ENCODE results near the gene RARA.
A peak's percentile ranks its signal among the peaks of the same experiment; 100 is the strongest.

RARA gene

DNA sequence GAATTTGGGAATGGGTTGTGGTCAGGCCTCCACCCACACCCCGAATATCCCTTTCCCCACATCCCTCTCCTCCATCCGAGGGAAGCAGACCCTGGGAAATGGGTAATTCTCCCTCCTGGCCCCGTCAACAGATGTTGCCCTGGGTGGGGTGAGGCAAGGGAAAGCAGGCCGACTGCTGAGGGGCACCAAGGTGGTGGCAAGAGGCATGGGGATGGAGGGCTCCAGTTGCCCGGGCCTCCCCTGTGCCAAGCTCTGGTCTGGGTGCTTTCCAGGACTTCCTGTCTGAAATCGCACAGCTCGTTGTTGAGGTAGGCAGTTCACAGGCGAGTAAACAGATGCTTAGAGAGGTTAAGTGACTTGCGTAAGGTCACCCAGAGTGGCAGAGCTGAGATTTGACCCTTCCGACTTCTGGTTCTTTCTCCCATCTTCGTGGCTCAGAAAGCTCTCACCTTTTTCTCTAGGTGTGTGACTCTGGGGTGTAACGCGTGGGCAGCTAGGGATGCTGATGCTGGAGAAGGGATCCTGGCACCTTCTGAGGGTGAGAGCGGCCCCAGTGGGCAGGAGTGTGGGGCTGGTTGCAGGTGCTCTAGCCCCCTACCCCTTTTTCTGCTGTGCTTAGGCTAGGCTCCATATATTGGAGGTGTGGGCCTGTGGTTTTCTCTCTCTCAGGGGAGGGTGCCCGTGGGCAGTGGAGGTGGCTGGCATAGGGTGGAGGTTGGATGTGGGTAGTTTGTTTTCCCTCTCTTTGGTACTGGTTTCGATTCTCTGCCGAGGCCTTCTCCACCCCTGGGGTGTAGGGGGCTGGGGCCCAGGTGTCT, 17.2 kb downstream of the RARA start:
- 69% methylated on average over 15 of the region's 17 CpGs for WGBS

DNA sequence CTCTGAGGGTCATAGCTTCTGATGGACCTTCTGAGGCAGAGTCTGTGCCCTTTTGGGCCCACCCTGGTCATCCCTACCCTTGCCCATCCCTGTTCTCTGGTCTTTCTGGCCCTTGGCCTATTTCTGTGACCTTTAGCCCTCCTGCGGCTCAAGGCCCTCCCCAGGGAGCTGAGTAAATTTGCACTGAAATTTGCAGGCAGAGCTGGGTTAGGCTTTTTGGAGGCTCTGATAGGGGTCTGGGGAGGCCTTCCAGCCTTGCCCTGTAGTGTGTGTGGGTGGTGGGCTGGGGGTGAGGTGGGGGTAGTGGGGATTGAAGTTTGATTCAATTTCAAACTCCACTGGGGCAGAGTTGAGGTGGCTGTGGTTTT, 17.8 kb downstream of the RARA start:
- 39% methylated on average over 1 of the region's 1 CpG for WGBS
- Histone ChIP-seq H2BK120ac (ENCODE audit: low read depth, low read length) (no peak overlapping the region), H2BK12ac (ENCODE audit: low read length in 2 of 2) (no peak overlapping the region), H3K9ac (ENCODE audit: low read length) (peak overlapping the region; percentile 53), H3K18ac (ENCODE audit: low read depth in 1 of 2, low read length in 2 of 2) (no peak overlapping the region), H3K4me1 (ENCODE audit: control insufficient read depth, insufficient read depth, low read depth, low read length) (peaks cover 66% of the 10 kb centered on the region), H4K91ac (ENCODE audit: low read length) (no peak overlapping the region), H3K4me2 (ENCODE audit: low read length, poor library complexity, severe bottlenecking) (no peak overlapping the region), H3K79me1 (replicated peaks; ENCODE audit: low read length, poor library complexity, severe bottlenecking) (peaks cover 23% of the 10 kb centered on the region), H3K4ac (ENCODE audit: low read depth in 1 of 2, low read length in 2 of 2) (no peak overlapping the region), H2AK5ac (ENCODE audit: low read length, severe bottlenecking) (no peak overlapping the region), H2AFZ (ENCODE audit: low read depth, low read length) (no peak overlapping the region), H3K27ac (ENCODE audit: low read length, poor library complexity, severe bottlenecking) (no peak overlapping the region), H4K8ac (ENCODE audit: low read length) (no peak overlapping the region), H3K27me3 (ENCODE audit: control insufficient read depth in 1 of 2, insufficient read depth in 1 of 2, low read length in 2 of 2) (no peaks in the 10 kb centered on the region), H2BK15ac (ENCODE audit: low read depth, poor library complexity, severe bottlenecking) (no peak overlapping the region), H3K23ac (ENCODE audit: low read length in 2 of 2) (no peak overlapping the region), H2BK5ac (ENCODE audit: low read depth, low read length, poor library complexity, severe bottlenecking) (no peak overlapping the region), H3K14ac (ENCODE audit: low read length in 2 of 2) (no peak overlapping the region), H3K9me3 (ENCODE audit: control insufficient read depth, low read length) (no peaks in the 10 kb centered on the region), H3K36me3 (ENCODE audit: control insufficient read depth in 1 of 2, insufficient read depth in 2 of 2, low read depth in 1 of 2, low read length in 2 of 2) (peaks cover 8 to 18% of the 10 kb centered on the region in 2 experiments), H3K4me3 (ENCODE audit: insufficient read depth in 1 of 2, low read depth in 1 of 2, low read length in 2 of 2) (peak overlapping the region in 1 of 2 experiments; percentile 65)
- no peak for DNase-seq

More for the DNA sequence above, 17.2 kb downstream of the RARA start:
- no peak for DNase-seq
- H3K18ac ChIP-seq (ENCODE audit: low read depth in 1 of 2, low read length in 2 of 2), result peak overlapping the region in 1 of 2 experiments; percentile 26
- H3K4ac ChIP-seq (ENCODE audit: low read depth in 1 of 2, low read length in 2 of 2), result no peak overlapping the region
- H3K27ac ChIP-seq (ENCODE audit: low read length, poor library complexity, severe bottlenecking), result no peak overlapping the region
- H3K4me2 ChIP-seq (ENCODE audit: low read length, poor library complexity, severe bottlenecking), result no peak overlapping the region
- peak overlapping the region; percentile 19 for H2AK5ac ChIP-seq (ENCODE audit: low read length, severe bottlenecking)
- H3K14ac ChIP-seq (ENCODE audit: low read length in 2 of 2), result no peak overlapping the region
- H2AFZ ChIP-seq (ENCODE audit: low read depth, low read length), result no peak overlapping the region
- H3K4me1 ChIP-seq (ENCODE audit: control insufficient read depth, insufficient read depth, low read depth, low read length), result peaks cover 67% of the 10 kb centered on the region
- no peak overlapping the region for H3K23ac ChIP-seq (ENCODE audit: low read length in 2 of 2)
- H3K4me3 ChIP-seq (ENCODE audit: insufficient read depth in 1 of 2, low read depth in 1 of 2, low read length in 2 of 2), result peak overlapping the region in 1 of 2 experiments; percentile 65
- H2BK12ac ChIP-seq (ENCODE audit: low read length in 2 of 2), result no peak overlapping the region
- peak overlapping the region; percentile 15 for H2BK120ac ChIP-seq (ENCODE audit: low read depth, low read length)
- H2BK5ac ChIP-seq (ENCODE audit: low read depth, low read length, poor library complexity, severe bottlenecking), result no peak overlapping the region
- H3K9ac ChIP-seq (ENCODE audit: low read length), result peak overlapping the region; percentile 53
- peak overlapping the region; percentile 60 for H2BK15ac ChIP-seq (ENCODE audit: low read depth, poor library complexity, severe bottlenecking)
- H3K36me3 ChIP-seq (ENCODE audit: control insufficient read depth in 1 of 2, insufficient read depth in 2 of 2, low read depth in 1 of 2, low read length in 2 of 2), result peaks cover 2 to 13% of the 10 kb centered on the region in 2 experiments
- peak overlapping the region; percentile 16 for H4K91ac ChIP-seq (ENCODE audit: low read length)
- H4K8ac ChIP-seq (ENCODE audit: low read length), result no peak overlapping the region
- H3K27me3 ChIP-seq (ENCODE audit: control insufficient read depth in 1 of 2, insufficient read depth in 1 of 2, low read length in 2 of 2), result no peaks in the 10 kb centered on the region
- peaks cover 27% of the 10 kb centered on the region for H3K79me1 ChIP-seq (replicated peaks; ENCODE audit: low read length, poor library complexity, severe bottlenecking)
- H3K9me3 ChIP-seq (ENCODE audit: control insufficient read depth, low read length), result no peaks in the 10 kb centered on the region

DNA sequence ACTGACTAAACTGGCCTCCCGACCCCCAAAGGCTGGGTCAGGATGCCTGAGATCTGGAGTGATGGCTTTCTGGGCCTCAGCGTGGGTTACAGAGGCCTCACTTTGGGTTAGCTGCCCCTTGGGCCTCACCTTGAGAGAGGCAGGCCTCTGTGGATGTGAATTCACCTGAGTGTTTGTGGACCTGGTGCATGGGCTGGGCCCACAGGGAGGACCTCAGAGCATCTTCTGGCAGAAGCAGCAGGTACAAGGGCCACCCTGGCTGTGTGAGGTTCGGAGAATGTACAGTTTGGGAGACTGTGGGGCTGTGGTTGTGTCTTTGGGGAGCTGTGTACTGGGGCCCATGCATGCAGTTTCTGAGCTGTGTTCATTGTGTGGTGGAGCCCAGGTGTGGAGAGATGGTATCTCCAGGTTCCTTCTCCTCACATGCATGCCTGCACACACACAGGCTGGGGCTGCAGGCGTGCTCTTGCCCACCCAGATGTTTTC, 18.3 kb downstream of the RARA start:
- Histone ChIP-seq H3K23ac (ENCODE audit: low read length in 2 of 2) (peak overlapping the region in 1 of 2 experiments; percentile 85), H3K4me3 (ENCODE audit: insufficient read depth in 1 of 2, low read depth in 1 of 2, low read length in 2 of 2) (peak overlapping the region in 1 of 2 experiments; percentile 65), H3K9me3 (ENCODE audit: control insufficient read depth, low read length) (no peaks in the 10 kb centered on the region), H3K9ac (ENCODE audit: low read length) (peak overlapping the region; percentile 53), H2BK120ac (ENCODE audit: low read depth, low read length) (no peak overlapping the region), H3K4me1 (ENCODE audit: control insufficient read depth, insufficient read depth, low read depth, low read length) (peaks cover 66% of the 10 kb centered on the region), H3K79me1 (replicated peaks; ENCODE audit: low read length, poor library complexity, severe bottlenecking) (peaks cover 27% of the 10 kb centered on the region), H3K18ac (ENCODE audit: low read depth in 1 of 2, low read length in 2 of 2) (peak overlapping the region in 1 of 2 experiments; percentile 34), H3K4me2 (ENCODE audit: low read length, poor library complexity, severe bottlenecking) (no peak overlapping the region), H2BK12ac (ENCODE audit: low read length in 2 of 2) (peak overlapping the region in 1 of 2 experiments; percentile 37), H3K4ac (ENCODE audit: low read depth in 1 of 2, low read length in 2 of 2) (peak overlapping the region in 1 of 2 experiments; percentile 1), H3K14ac (ENCODE audit: low read length in 2 of 2) (peak overlapping the region in 1 of 2 experiments; percentile 66), H3K27me3 (ENCODE audit: control insufficient read depth in 1 of 2, insufficient read depth in 1 of 2, low read length in 2 of 2) (no peaks in the 10 kb centered on the region), H3K27ac (ENCODE audit: low read length, poor library complexity, severe bottlenecking) (no peak overlapping the region), H2AK5ac (ENCODE audit: low read length, severe bottlenecking) (no peak overlapping the region), H2BK5ac (ENCODE audit: low read depth, low read length, poor library complexity, severe bottlenecking) (no peak overlapping the region), H4K8ac (ENCODE audit: low read length) (no peak overlapping the region), H3K36me3 (ENCODE audit: control insufficient read depth in 1 of 2, insufficient read depth in 2 of 2, low read depth in 1 of 2, low read length in 2 of 2) (peaks cover 9 to 23% of the 10 kb centered on the region in 2 experiments), H4K91ac (ENCODE audit: low read length) (no peak overlapping the region), H2BK15ac (ENCODE audit: low read depth, poor library complexity, severe bottlenecking) (no peak overlapping the region), H2AFZ (ENCODE audit: low read depth, low read length) (no peak overlapping the region)
- no peak for DNase-seq
- 94% methylated on average over 4 of the region's 4 CpGs for WGBS

DNA sequence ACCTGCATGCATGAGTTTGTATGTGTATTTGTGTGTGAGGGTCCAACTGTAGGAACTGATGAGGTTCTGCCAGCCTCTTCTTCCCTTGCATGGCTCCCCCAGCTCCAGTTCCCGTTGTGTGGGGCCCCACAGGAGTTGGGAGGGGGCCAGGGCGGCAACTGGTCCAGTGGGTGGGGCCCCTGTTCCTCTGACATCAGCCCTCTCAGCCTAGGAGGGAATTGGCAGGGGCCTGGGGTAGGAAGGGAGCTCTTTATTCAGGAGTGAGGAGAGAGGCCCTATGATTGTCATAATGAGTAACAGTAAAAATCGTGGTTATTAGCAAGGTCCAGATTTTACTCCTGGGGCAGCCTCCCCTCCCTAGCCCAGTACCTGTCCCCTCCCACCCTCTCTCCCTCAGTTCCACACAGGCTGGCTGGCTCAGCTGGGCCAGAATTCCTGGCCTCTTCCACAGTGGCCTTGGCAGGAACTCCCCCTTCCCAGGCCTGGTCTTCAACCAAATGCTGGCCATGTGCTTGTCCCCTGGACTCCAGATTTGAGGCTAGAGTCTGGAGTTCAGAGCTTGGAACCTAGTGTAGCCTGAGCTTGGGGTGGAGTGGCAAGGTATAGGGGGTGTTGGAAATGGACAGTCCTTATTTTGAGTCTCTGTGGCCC, 18.9 kb downstream of the RARA start:
- H2BK5ac ChIP-seq (ENCODE audit: low read depth, low read length, poor library complexity, severe bottlenecking), result no peak overlapping the region
- H2BK15ac ChIP-seq (ENCODE audit: low read depth, poor library complexity, severe bottlenecking), result no peak overlapping the region
- H2AK5ac ChIP-seq (ENCODE audit: low read length, severe bottlenecking), result no peak overlapping the region
- H3K79me1 ChIP-seq (replicated peaks; ENCODE audit: low read length, poor library complexity, severe bottlenecking), result peaks cover 31% of the 10 kb centered on the region
- no peak overlapping the region for H3K4ac ChIP-seq (ENCODE audit: low read depth in 1 of 2, low read length in 2 of 2)
- no peak overlapping the region for H3K27ac ChIP-seq (ENCODE audit: low read length, poor library complexity, severe bottlenecking)
- H3K36me3 ChIP-seq (ENCODE audit: control insufficient read depth in 1 of 2, insufficient read depth in 2 of 2, low read depth in 1 of 2, low read length in 2 of 2), result peaks cover 9 to 27% of the 10 kb centered on the region in 2 experiments
- H3K27me3 ChIP-seq (ENCODE audit: control insufficient read depth in 1 of 2, insufficient read depth in 1 of 2, low read length in 2 of 2), result no peaks in the 10 kb centered on the region
- H3K23ac ChIP-seq (ENCODE audit: low read length in 2 of 2), result no peak overlapping the region
- H3K18ac ChIP-seq (ENCODE audit: low read depth in 1 of 2, low read length in 2 of 2), result peak overlapping the region in 1 of 2 experiments; percentile 18
- no peak overlapping the region for H2BK12ac ChIP-seq (ENCODE audit: low read length in 2 of 2)
- H3K9me3 ChIP-seq (ENCODE audit: control insufficient read depth, low read length), result no peaks in the 10 kb centered on the region
- no peak overlapping the region for H3K14ac ChIP-seq (ENCODE audit: low read length in 2 of 2)
- peaks cover 65% of the 10 kb centered on the region for H3K4me1 ChIP-seq (ENCODE audit: control insufficient read depth, insufficient read depth, low read depth, low read length)
- H3K4me3 ChIP-seq (ENCODE audit: insufficient read depth in 1 of 2, low read depth in 1 of 2, low read length in 2 of 2), result peak overlapping the region in 1 of 2 experiments; percentile 65
- no peak overlapping the region for H4K8ac ChIP-seq (ENCODE audit: low read length)
- WGBS, result 50% methylated on average over 2 of the region's 3 CpGs
- no peak overlapping the region for H3K4me2 ChIP-seq (ENCODE audit: low read length, poor library complexity, severe bottlenecking)
- no peak overlapping the region for H2AFZ ChIP-seq (ENCODE audit: low read depth, low read length)
- H3K9ac ChIP-seq (ENCODE audit: low read length), result peak overlapping the region; percentile 53
- H2BK120ac ChIP-seq (ENCODE audit: low read depth, low read length), result no peak overlapping the region
- H4K91ac ChIP-seq (ENCODE audit: low read length), result no peak overlapping the region
- no peak for DNase-seq
